ENCODE results near the gene SBK3.

- no peak for TF ChIP-seq POLR2A (IDR thresholded peaks at IDR 0.05; ENCODE audit: low read length)
- no peak for TF ChIP-seq GATA1 (IDR thresholded peaks at IDR 0.05; ENCODE audit: low read depth, low read length)
Measured at GRCh38 chr19:55493645-55494171, 51.6 kb downstream of the SBK3 start.
